Neutrophil (primary cell): ENCODE measurements around the gene TMEM94.

ENCODE experiments used
- H3K27ac ChIP-seq: fragments of 200-600 bp; sonication (generic); 2 replicates; pipeline ENCODE4 v1.5.1; 2016; ENCODE audit warnings: mild to moderate bottlenecking, moderate library complexity
- H3K27me3 ChIP-seq: fragments of 200-600 bp; sonication (generic); 2 replicates; pipeline ENCODE4 v1.6.0; 2016; ENCODE audit warnings: mild to moderate bottlenecking
- H3K36me3 ChIP-seq: fragments of 200-600 bp; sonication (generic); 2 replicates; pipeline ENCODE4 v1.5.1; 2017
- H3K4me1 ChIP-seq, 2 experiments: fragments of 200-600 bp in 1 of 2; sonication (generic) in 1 of 2; 1 replicate in 1 of 2; 2 replicates in 1 of 2; pipeline versions ENCODE4 v1.5.1 to v1.6.1; 2013 to 2016; ENCODE audit warnings: low read depth in 1 of 2, low read length in 1 of 2, mild to moderate bottlenecking in 1 of 2, moderate library complexity in 1 of 2; ENCODE audit not compliant: control insufficient read depth in 1 of 2, insufficient read depth in 1 of 2
- H3K4me3 ChIP-seq, 2 experiments: fragments of 200-600 bp in 1 of 2; sonication (generic) in 1 of 2; 1 replicate in 1 of 2; 2 replicates in 1 of 2; pipeline ENCODE4 v1.5.1; 2013 to 2016; ENCODE audit warnings: low read depth in 1 of 2, low read length in 1 of 2, mild to moderate bottlenecking in 1 of 2, moderate library complexity in 1 of 2
- H3K9me3 ChIP-seq: fragments of 200-600 bp; sonication (generic); 2 replicates; pipeline ENCODE4 v1.5.1; 2016
- TF ChIP-seq, protein P1 (sequence below): fragments of 200-600 bp; sonication (generic); IDR thresholded peaks from 2 replicates; pipeline ENCODE4 v1.5.1; 2016; ENCODE audit warnings: antibody characterized with exemption

The TMEM94 gene

DNA sequence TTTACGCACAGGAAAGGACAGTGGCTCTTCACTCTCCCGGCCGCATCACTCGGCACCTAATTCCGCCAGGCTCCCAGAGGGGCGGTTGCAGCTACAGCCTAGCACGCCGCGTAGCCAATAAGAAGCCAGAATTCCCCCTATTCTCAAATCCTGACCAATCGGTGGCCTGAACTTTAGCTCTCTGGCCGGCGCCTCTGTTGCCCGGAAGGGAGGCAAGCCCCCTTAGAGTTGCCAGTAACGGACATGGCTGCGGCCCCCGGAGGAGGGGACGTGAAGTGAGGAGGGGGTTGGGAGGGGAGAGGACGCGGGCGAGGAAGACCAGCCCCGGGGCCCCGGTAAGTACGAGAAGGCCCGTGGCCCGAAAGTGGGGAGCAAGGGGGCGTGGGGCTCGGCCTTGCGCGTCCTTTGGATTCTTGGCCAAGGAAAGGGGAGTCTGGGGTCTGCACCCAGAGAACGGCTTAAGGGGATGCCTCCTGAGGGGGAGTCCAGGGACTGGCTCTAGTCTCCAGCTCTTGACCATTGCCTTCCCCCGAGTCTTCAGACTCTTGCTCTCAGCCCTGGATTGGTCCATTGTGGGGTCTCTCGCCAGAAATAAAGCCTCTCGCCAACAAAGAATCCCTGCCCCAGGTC lies at the start of gene TMEM94:
TSS of gene TMEM94 (plus strand) at position 219 of the 630 bp plus-strand sequence. CDS start 15,271 bp downstream, outside the sequence.
- H3K27me3 ChIP-seq, result peaks cover 6% of the 10 kb centered on the region
- peak within 1 kb of the TSS; percentile 78 to 79 for H3K4me3 ChIP-seq
- no peaks in the 10 kb centered on the region for H3K9me3 ChIP-seq
- peaks cover 17 to 18% of the 10 kb centered on the region in 2 experiments for H3K4me1 ChIP-seq
- H3K36me3 ChIP-seq, result no peaks in the 10 kb centered on the region
- TF ChIP-seq, protein P1, sequence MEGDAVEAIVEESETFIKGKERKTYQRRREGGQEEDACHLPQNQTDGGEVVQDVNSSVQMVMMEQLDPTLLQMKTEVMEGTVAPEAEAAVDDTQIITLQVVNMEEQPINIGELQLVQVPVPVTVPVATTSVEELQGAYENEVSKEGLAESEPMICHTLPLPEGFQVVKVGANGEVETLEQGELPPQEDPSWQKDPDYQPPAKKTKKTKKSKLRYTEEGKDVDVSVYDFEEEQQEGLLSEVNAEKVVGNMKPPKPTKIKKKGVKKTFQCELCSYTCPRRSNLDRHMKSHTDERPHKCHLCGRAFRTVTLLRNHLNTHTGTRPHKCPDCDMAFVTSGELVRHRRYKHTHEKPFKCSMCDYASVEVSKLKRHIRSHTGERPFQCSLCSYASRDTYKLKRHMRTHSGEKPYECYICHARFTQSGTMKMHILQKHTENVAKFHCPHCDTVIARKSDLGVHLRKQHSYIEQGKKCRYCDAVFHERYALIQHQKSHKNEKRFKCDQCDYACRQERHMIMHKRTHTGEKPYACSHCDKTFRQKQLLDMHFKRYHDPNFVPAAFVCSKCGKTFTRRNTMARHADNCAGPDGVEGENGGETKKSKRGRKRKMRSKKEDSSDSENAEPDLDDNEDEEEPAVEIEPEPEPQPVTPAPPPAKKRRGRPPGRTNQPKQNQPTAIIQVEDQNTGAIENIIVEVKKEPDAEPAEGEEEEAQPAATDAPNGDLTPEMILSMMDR, result no peak
- H3K27ac ChIP-seq, result peak within 1 kb of the TSS; percentile 57

DNA sequence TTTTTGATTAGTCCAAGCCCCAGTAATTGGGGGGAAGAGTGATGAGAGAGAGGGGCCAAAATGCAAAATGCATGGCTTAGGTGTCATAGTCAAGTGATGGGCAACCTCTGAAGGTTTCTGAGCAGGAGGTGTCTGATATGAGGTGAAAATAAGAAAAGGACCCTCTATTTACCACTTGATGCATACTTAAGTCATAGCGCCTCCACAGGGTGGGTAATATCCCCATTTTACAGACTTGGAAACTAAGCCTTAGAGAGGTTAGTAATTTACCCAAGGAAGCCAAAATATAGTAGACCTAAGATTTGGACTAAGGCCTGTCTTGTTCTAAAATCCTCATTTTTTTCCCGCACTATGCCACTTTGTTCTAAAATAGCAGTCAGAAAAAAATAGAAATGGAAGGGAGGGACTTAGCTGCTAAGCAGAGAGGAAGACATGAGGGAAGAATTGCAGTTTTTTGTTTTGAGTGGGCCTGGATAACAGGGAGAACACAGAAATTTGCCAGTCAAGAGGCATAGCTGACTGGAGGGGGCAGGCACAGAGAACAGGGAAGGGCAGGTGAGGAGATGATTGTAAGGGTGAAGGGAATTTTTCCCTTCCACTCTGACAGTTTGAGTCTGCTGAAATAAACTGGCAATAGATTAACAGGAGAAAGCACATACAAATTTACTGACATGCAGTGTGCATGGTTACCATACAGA lies 48.6 kb upstream of the TMEM94 start:
- H3K9me3 ChIP-seq, result no peaks in the 10 kb centered on the region
- TF ChIP-seq, protein P1, result no peak
- peaks cover 37 to 56% of the 10 kb centered on the region in 2 experiments for H3K4me1 ChIP-seq
- no peaks in the 10 kb centered on the region for H3K27me3 ChIP-seq
- H3K27ac ChIP-seq, result no peak overlapping the region
- no peak overlapping the region for H3K4me3 ChIP-seq
- H3K36me3 ChIP-seq, result no peaks in the 10 kb centered on the region

DNA sequence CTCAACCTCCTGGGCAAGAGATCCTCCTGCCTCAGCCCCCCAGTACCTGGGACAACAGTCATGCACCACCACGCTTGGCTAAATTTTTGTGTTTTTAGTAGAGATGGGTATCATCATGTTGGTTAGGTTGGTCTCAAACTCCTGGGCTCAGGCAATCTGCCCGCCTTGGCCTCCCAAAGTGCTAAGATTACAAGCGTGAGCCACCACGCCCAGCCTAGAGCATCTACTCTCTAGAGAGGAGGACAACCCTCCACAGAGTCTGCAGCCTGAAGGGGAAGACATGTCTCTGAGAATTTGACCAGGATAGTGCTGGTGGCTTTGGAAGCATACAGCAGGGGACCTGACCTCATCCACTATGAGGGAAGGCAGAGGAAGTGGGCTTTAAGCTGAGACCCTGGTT lies 46.3 kb upstream of the TMEM94 start:
- TF ChIP-seq, protein P1, result no peak
- no peak overlapping the region for H3K27ac ChIP-seq
- H3K4me1 ChIP-seq, result peaks cover 34 to 43% of the 10 kb centered on the region in 2 experiments
- no peaks in the 10 kb centered on the region for H3K9me3 ChIP-seq
- H3K4me3 ChIP-seq, result no peak overlapping the region
- no peaks in the 10 kb centered on the region for H3K27me3 ChIP-seq
- H3K36me3 ChIP-seq, result no peaks in the 10 kb centered on the region

DNA sequence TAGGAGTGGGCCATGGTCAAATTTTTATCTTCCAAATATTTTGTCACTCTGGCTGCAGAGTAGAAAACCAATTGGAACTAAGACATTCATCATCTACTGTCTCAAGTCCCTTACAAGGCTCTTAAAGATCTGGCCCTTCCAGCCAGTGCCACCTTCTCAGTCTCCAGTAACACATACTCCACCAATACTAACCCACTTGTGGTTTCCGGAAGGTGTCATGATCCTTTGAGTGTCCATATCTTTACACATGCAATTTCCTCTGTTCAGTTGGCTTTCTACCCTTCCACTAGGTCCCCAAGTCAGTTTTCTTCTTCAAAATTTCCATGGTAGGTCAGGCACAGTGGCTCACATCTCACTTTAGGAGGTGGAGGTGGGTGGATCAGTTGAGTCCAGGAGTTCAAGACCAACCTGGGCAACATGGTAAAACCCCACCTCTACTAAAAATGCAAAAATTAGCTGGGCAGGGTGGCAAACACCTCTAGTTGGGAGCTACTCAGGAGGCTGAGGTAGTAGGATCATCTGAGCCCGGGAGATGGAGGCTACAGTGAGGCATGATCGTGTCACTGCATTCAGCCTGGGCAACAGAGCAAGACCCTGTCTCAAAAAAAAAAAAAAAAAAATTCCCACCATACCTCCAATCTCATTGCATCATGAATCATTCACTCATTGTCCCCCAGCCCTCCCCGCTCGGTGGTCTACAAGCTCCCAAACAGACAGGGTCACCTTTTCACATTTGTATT lies 44.9 kb upstream of the TMEM94 start:
- Histone ChIP-seq H3K4me1 (peaks cover 28 to 39% of the 10 kb centered on the region in 2 experiments), H3K36me3 (no peaks in the 10 kb centered on the region), H3K27ac (peak overlapping the region; percentile 57), H3K9me3 (no peaks in the 10 kb centered on the region), H3K27me3 (no peaks in the 10 kb centered on the region), H3K4me3 (no peak overlapping the region)
- TF ChIP-seq, protein P1, result no peak

DNA sequence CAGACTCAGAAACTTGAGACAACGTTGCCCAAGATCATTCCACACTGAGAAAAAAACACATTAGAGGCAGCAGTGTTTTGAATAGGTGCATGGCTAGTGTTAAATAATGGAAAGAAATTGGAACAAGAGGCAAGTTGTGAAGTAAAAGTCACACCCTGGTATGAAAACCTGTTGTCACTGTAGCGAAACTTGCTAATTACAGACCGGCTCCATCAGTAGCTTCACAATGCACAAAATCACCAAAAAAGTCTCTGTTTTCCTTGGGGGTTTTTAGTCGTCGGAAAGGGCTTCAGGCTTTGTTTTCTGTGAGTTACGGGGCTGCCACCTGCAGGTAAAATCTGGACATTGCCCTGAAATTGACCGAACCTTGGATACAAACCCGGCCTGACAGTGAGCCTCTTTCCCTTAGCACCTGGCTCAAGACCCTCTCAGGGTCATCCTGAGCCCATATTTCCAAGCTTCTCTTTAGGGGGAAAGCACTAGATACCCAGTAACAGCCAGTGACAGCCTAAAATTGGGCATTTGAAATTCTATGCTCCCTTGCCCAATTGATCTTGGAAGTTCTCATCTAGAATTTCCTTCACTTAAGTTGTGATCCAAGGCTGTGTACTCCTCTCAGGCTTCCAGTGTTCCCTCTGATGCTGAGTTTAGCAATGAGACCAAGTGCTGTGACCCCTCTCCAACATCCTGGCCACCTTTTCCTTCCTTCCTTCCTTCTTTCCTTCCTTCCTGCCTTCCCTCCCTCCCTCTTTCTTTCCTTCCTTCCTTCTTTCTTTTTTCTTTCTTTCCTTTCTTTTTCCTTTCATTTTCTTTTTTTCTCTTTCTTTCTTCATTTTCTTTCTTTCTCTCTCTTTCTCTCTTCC lies 43.7 kb upstream of the TMEM94 start:
- H3K9me3 ChIP-seq, result no peaks in the 10 kb centered on the region
- peak overlapping the region; percentile 11 to 42 for H3K4me3 ChIP-seq
- H3K36me3 ChIP-seq, result no peaks in the 10 kb centered on the region
- TF ChIP-seq, protein P1, result peak; percentile 82
- H3K4me1 ChIP-seq, result peaks cover 25 to 35% of the 10 kb centered on the region in 2 experiments
- H3K27ac ChIP-seq, result peak overlapping the region; percentile 57
- no peaks in the 10 kb centered on the region for H3K27me3 ChIP-seq
